Fibroblast of lung (primary cell): ENCODE measurements around the gene CCDC148.

Experiments
- CTCF ChIP-seq, 2 donors: IDR thresholded peaks in 1 of 2; conservative IDR thresholded peaks in 1 of 2; 1 replicate in 1 of 2; 2 replicates in 1 of 2; pipeline ENCODE4 v1.5.1; 2011 to 2012; ENCODE audit warnings: low read length in 2 of 2, control low read depth in 1 of 2, inconsistent platforms in 1 of 2, low read depth in 1 of 2, mild to moderate bottlenecking in 1 of 2
- EZH2 ChIP-seq: IDR thresholded peaks from 2 replicates; pipeline ENCODE4 v1.5.1; 2012; ENCODE audit warnings: low read length, control low read depth, mild to moderate bottlenecking; ENCODE audit errors: missing control alignments

DNA sequence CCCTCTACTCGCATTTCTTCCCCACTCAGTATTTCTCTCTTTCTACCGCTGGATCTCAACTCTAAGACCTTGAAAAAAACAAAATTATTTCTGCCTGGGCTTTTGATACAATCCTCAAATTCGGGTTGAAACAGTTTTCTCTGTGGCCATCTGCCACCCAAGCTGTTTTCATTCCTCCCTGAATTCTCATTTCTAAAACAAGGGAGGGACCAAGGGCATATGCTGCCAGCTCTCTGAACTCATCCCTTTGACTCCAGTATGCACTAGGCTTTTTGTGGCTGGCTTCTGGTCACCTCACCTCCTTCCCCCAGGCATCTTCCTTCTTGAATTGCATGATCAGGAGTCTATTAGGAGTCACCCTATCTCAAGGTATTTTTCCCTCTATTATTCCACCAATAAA, 49.5 kb downstream of the CCDC148 start:
- TF ChIP-seq CTCF (conservative IDR thresholded peaks at IDR 0.05 in 1 of 2, IDR thresholded peaks at IDR 0.05 in 1 of 2; ENCODE audit: low read depth in 1 of 2, low read length in 2 of 2) (no peak), EZH2 (no peak)
